GM19452 (cell line): ENCODE data around the gene CALR.
"Not testable (repeated sequence)": the region's sequence is repeated elsewhere in the genome, so short reads cannot be mapped to it uniquely, and the experiment has no call there.

Experiments used
- ATAC-seq: cut with Tn5 transposase; IDR thresholded peaks from one replicate; pipeline ENCODE4 v1.9.1; 2021; ENCODE audit not compliant: unreplicated experiment

The CALR gene

GRCh38 chr19:12952488-12953137 is 14.2 kb downstream of the CALR start:
- no peak for ATAC-seq

GRCh38 chr19:12953138-12953798 is 14.9 kb downstream of the CALR start:
- no peak for ATAC-seq

- ATAC-seq: no peak
These were observed 15.6 kb downstream of the CALR start for GRCh38 chr19:12953799-12954611.

- no peak for ATAC-seq
These were observed 16.2 kb downstream of the CALR start for GRCh38 chr19:12954612-12954962.

- ATAC-seq: not testable (repeated sequence)
These were observed 17.2 kb downstream of the CALR start for GRCh38 chr19:12955575-12955974.

- ATAC-seq: no peak
These were observed 17.6 kb downstream of the CALR start for GRCh38 chr19:12955996-12956395.

GRCh38 chr19:12956446-12957388 is 18.3 kb downstream of the CALR start, which contains the start of gene GADD45GIP1:
TSS of gene GADD45GIP1 (minus strand) at chr19:12957223. CDS start at chr19:12957212, 11 bp downstream.
- no peak for ATAC-seq

- not testable (repeated sequence) for ATAC-seq
These were observed 19.1 kb downstream of the CALR start for GRCh38 chr19:12957389-12957952.

GRCh38 chr19:12959481-12959880 is 21.1 kb downstream of the CALR start:
- ATAC-seq: no peak

- no peak for ATAC-seq
These were observed 26.8 kb downstream of the CALR start for GRCh38 chr19:12965017-12965811.

GRCh38 chr19:12965812-12966135 is 27.4 kb downstream of the CALR start:
- ATAC-seq: no peak

GRCh38 chr19:12967907-12968306 is 29.5 kb downstream of the CALR start:
- ATAC-seq: no peak

- no peak for ATAC-seq
These were observed 31.0 kb downstream of the CALR start, which contains the start of gene DAND5 for GRCh38 chr19:12969292-12969988. TSS of gene DAND5 (plus strand) at chr19:12969576. CDS start at chr19:12969661, 85 bp downstream.

- no peak for ATAC-seq
These were observed 31.8 kb downstream of the CALR start for GRCh38 chr19:12970070-12970820.

- ATAC-seq: no peak
These were observed 34.8 kb downstream of the CALR start for GRCh38 chr19:12973236-12973635.

GRCh38 chr19:12974301-12975220 is 36.2 kb downstream of the CALR start:
- no peak for ATAC-seq

GRCh38 chr19:12975221-12975741 is 36.9 kb downstream of the CALR start:
- no peak for ATAC-seq
